GM13976 (cell line): ENCODE results near the gene AGBL4.

Source experiments
- DNase-seq: peaks from one replicate; pipeline ENCODE4 v3.0.0; 2012; ENCODE audit warnings: low spot score
- CTCF ChIP-seq: IDR thresholded peaks from 2 replicates; pipeline ENCODE4 v1.5.1; 2012; ENCODE audit warnings: borderline replicate concordance, mild to moderate bottlenecking; ENCODE audit not compliant: insufficient read depth; ENCODE audit errors: extremely low read depth, missing control alignments, control extremely low read depth
- in situ Hi-C: fragments of 300-500 bp; cut with MboI; formaldehyde crosslinking; loops from one replicate; pipeline ENCODE4 v1.12.0; 2022; ENCODE audit warnings: low sequenced_read_pairs, mixed read lengths, inconsistent platforms; ENCODE audit not compliant: unreplicated experiment

Gene AGBL4

GRCh38 chr1:48686159-48686558, 1337.6 kb downstream of the AGBL4 start:
- no peak for DNase-seq
- in situ Hi-C loops: loop anchor here (10.0 kb wide), 1 partner anchor 129 kb away; no protein-coding TSS in a partner anchor
- TF ChIP-seq CTCF: no peak

- no peak for TF ChIP-seq CTCF
These were observed 1339.4 kb downstream of the AGBL4 start for GRCh38 chr1:48684381-48684780.

GRCh38 chr1:48683839-48684238, 1339.9 kb downstream of the AGBL4 start:
- no peak for TF ChIP-seq CTCF
- no peak for DNase-seq
- in situ Hi-C loops: loop anchor here (10.0 kb wide), 1 partner anchor 131 kb away; no protein-coding TSS in a partner anchor

More at GRCh38 chr1:48684381-48684780, 1339.4 kb downstream of the AGBL4 start:
- no peak for DNase-seq
- in situ Hi-C loops: loop anchor here (10.0 kb wide), 1 partner anchor 130 kb away; no protein-coding TSS in a partner anchor

- in situ Hi-C loops: loop anchor here (10.0 kb wide), 1 partner anchor 133 kb away; no protein-coding TSS in a partner anchor
- no peak for TF ChIP-seq CTCF
- DNase-seq: no peak
These were observed 1342.1 kb downstream of the AGBL4 start for GRCh38 chr1:48681476-48682305.

GRCh38 chr1:48680411-48681035, 1343.2 kb downstream of the AGBL4 start:
- TF ChIP-seq CTCF: no peak
- in situ Hi-C loops: loop anchor here (10.0 kb wide), 1 partner anchor 134 kb away; no protein-coding TSS in a partner anchor
- DNase-seq: no peak

GRCh38 chr1:48679859-48680258, 1343.9 kb downstream of the AGBL4 start:
- in situ Hi-C loops: loop anchor here (10.0 kb wide), 1 partner anchor 135 kb away; no protein-coding TSS in a partner anchor
- DNase-seq: no peak
- no peak for TF ChIP-seq CTCF
